K562 (cell line): ENCODE data around the gene TLE3.

Experiments
- FOSL1 ChIP-seq: fragments of 200-800 bp; sonication (Bioruptor generic); conservative IDR thresholded peaks from 2 replicates; pipeline ENCODE4 v1.6.1; 2016; ENCODE audit warnings: missing genetic modification characterization, missing compliant biosample characterization
- GTF2F1 ChIP-seq: IDR thresholded peaks from 2 replicates; pipeline ENCODE4 v1.6.1; 2011; ENCODE audit warnings: low read depth, low read length, improper control_type of control experiment
- IRF2 ChIP-seq: sonication (generic); formaldehyde crosslinking; IDR thresholded peaks from 2 replicates; pipeline ENCODE4 v1.8.1; 2022; ENCODE audit warnings: mild to moderate bottlenecking, missing genetic modification reagents
- RAD21 ChIP-seq, 2 experiments: fragments of 250-450 bp in 1 of 2; fragments of 450-650 bp in 1 of 2; sonication (Bioruptor Pico) in 1 of 2; formaldehyde crosslinking in 1 of 2; IDR thresholded peaks in 1 of 2; conservative IDR thresholded peaks in 1 of 2; 2 replicates each; pipeline versions ENCODE4 v1.4.0 to v1.8.0; 2020 to 2022; ENCODE audit warnings: mild to moderate bottlenecking in 2 of 2, moderate library complexity in 1 of 2
- RB1 ChIP-seq: fragments of 450-650 bp; IDR thresholded peaks from 2 replicates; pipeline ENCODE4 v1.6.1; 2017; ENCODE audit warnings: low read depth, mild to moderate bottlenecking
- SIN3A ChIP-seq, 2 experiments: fragments of 150-350 bp in 1 of 2; IDR thresholded peaks; 2 replicates each; pipeline ENCODE4 v1.6.1; 2011 to 2016; ENCODE audit warnings: borderline replicate concordance in 2 of 2, low read depth in 2 of 2, low read length in 2 of 2, mild to moderate bottlenecking in 2 of 2, moderate library complexity in 2 of 2; ENCODE audit not compliant: control insufficient read depth in 1 of 2
- SRSF1 ChIP-seq: fragments of 200-400 bp; formaldehyde crosslinking; IDR thresholded peaks from 2 replicates; pipeline ENCODE4 v1.6.1; 2017; ENCODE audit warnings: mild to moderate bottlenecking, low read depth, low read length, moderate library complexity
- U2AF1 ChIP-seq: fragments of 200-400 bp; formaldehyde crosslinking; optimal IDR thresholded peaks from 2 replicates; pipeline ENCODE3; 2017; ENCODE audit warnings: mild to moderate bottlenecking, low read depth, low read length, moderate library complexity
- ZNF354B ChIP-seq: fragments of 250-450 bp; sonication (Bioruptor Pico); IDR thresholded peaks from 2 replicates; pipeline ENCODE4 v1.4.0; 2020
- TF ChIP-seq, protein P1 (sequence below): sonication (generic); formaldehyde crosslinking; IDR thresholded peaks from 2 replicates; pipeline ENCODE4 v1.8.0; 2022; ENCODE audit warnings: mild to moderate bottlenecking, missing genetic modification reagents
- TF ChIP-seq, protein P2 (sequence below), 3 experiments: IDR thresholded peaks in 2 of 3; conservative IDR thresholded peaks in 1 of 3; 2 replicates each; pipeline ENCODE4 v1.5.1; 2011 to 2012; ENCODE audit warnings: low read length in 3 of 3, mild to moderate bottlenecking in 3 of 3, control low read depth in 2 of 3, improper control_type of control experiment in 1 of 3, inconsistent platforms in 1 of 3, low read depth in 1 of 3, mixed read lengths in 1 of 3, moderate library complexity in 1 of 3; ENCODE audit not compliant: insufficient read depth in 2 of 3
- TF ChIP-seq, protein P3 (sequence below): fragments of 450-650 bp; IDR thresholded peaks from 2 replicates; pipeline ENCODE4 v1.6.1; 2016; ENCODE audit warnings: mild to moderate bottlenecking
- TF ChIP-seq, protein P4 (sequence below), 2 experiments: IDR thresholded peaks; 2 replicates each; pipeline ENCODE4 v1.6.1; 2011; ENCODE audit warnings: borderline replicate concordance in 1 of 2, control low read depth in 1 of 2, low read depth in 1 of 2, low read length in 1 of 2, mild to moderate bottlenecking in 1 of 2, mixed read lengths in 1 of 2, moderate library complexity in 1 of 2; ENCODE audit not compliant: insufficient read depth in 1 of 2, insufficient read length in 1 of 2, poor library complexity in 1 of 2, severe bottlenecking in 1 of 2; ENCODE audit errors: extremely low read depth in 1 of 2

DNA sequence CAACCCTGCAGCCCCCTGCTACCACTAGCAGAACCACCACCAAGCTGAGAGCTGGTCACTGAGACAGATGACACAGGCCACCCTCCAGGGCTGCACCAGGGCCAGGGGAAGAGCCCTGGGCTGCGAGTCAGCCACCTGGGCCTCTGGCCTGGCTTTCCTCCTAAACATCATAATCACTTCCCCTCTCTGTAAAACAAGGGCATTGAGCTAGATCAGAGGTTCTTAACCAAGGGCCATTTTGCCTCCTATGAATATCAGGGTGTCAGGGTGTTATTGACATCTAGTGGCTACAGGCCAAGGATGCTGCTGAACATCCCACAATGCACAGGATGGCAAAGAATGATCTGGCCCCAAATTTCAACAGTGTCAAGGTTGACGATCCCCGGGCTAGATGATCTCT lies 25.2 kb downstream of the TLE3 start:
- TF ChIP-seq SRSF1 (no peak), IRF2 (CRISPR knock-in tag) (no peak), ZNF354B (CRISPR knock-in tag) (no peak), SIN3A (IDR thresholded peaks at IDR 0.05; ENCODE audit: borderline replicate concordance in 2 of 2, control insufficient read depth in 1 of 2, low read depth in 2 of 2, low read length in 2 of 2) (no peak), GTF2F1 (no peak), U2AF1 (no peak), RAD21 (CRISPR knock-in tag; conservative IDR thresholded peaks at IDR 0.05 in 1 of 2, IDR thresholded peaks at IDR 0.05 in 1 of 2) (no peak), RB1 (no peak), FOSL1 (tag) (no peak)
- TF ChIP-seq, protein P1, sequence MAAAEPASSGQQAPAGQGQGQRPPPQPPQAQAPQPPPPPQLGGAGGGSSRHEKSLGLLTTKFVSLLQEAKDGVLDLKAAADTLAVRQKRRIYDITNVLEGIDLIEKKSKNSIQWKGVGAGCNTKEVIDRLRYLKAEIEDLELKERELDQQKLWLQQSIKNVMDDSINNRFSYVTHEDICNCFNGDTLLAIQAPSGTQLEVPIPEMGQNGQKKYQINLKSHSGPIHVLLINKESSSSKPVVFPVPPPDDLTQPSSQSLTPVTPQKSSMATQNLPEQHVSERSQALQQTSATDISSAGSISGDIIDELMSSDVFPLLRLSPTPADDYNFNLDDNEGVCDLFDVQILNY: no peak
- TF ChIP-seq, protein P2, sequence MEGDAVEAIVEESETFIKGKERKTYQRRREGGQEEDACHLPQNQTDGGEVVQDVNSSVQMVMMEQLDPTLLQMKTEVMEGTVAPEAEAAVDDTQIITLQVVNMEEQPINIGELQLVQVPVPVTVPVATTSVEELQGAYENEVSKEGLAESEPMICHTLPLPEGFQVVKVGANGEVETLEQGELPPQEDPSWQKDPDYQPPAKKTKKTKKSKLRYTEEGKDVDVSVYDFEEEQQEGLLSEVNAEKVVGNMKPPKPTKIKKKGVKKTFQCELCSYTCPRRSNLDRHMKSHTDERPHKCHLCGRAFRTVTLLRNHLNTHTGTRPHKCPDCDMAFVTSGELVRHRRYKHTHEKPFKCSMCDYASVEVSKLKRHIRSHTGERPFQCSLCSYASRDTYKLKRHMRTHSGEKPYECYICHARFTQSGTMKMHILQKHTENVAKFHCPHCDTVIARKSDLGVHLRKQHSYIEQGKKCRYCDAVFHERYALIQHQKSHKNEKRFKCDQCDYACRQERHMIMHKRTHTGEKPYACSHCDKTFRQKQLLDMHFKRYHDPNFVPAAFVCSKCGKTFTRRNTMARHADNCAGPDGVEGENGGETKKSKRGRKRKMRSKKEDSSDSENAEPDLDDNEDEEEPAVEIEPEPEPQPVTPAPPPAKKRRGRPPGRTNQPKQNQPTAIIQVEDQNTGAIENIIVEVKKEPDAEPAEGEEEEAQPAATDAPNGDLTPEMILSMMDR (IDR thresholded peaks at IDR 0.05 in 2 of 3, conservative IDR thresholded peaks at IDR 0.05 in 1 of 3; ENCODE audit: insufficient read depth in 2 of 3, low read depth in 1 of 3, low read length in 3 of 3): no peak
- TF ChIP-seq, protein P3, sequence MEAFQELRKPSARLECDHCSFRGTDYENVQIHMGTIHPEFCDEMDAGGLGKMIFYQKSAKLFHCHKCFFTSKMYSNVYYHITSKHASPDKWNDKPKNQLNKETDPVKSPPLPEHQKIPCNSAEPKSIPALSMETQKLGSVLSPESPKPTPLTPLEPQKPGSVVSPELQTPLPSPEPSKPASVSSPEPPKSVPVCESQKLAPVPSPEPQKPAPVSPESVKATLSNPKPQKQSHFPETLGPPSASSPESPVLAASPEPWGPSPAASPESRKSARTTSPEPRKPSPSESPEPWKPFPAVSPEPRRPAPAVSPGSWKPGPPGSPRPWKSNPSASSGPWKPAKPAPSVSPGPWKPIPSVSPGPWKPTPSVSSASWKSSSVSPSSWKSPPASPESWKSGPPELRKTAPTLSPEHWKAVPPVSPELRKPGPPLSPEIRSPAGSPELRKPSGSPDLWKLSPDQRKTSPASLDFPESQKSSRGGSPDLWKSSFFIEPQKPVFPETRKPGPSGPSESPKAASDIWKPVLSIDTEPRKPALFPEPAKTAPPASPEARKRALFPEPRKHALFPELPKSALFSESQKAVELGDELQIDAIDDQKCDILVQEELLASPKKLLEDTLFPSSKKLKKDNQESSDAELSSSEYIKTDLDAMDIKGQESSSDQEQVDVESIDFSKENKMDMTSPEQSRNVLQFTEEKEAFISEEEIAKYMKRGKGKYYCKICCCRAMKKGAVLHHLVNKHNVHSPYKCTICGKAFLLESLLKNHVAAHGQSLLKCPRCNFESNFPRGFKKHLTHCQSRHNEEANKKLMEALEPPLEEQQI: no peak
- TF ChIP-seq, protein P4, sequence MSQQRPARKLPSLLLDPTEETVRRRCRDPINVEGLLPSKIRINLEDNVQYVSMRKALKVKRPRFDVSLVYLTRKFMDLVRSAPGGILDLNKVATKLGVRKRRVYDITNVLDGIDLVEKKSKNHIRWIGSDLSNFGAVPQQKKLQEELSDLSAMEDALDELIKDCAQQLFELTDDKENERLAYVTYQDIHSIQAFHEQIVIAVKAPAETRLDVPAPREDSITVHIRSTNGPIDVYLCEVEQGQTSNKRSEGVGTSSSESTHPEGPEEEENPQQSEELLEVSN (IDR thresholded peaks at IDR 0.05; ENCODE audit: borderline replicate concordance in 1 of 2, extremely low read depth in 1 of 2, insufficient read depth in 1 of 2, insufficient read length in 1 of 2, low read depth in 1 of 2, low read length in 1 of 2, poor library complexity in 1 of 2, severe bottlenecking in 1 of 2): no peak
